Psoas muscle (tissue), 8 donors: Measurements from ENCODE around the gene MYRFL. TPM values are rescaled to one million over a fixed set of nuclear protein-coding genes. Genes with fewer than 3 reads are reported as not detected.

Experiments
- ATAC-seq, 4 donors: fragments of 200-7000 bp; cut with Tn5 transposase; one replicate each; pipeline ENCODE4 v1.9.1; 2020; ENCODE audit warnings: moderate library complexity in 3 of 4, mild to moderate bottlenecking in 2 of 4
- DNase-seq, 2 donors: peaks; one replicate each; pipeline ENCODE4 v3.0.0-alpha.2; 2020
- H3K27ac ChIP-seq: fragments of 200-600 bp; one replicate; pipeline ENCODE4 v1.8.0; 2022
- H3K27me3 ChIP-seq, 3 donors: fragments of 200-600 bp in 1 of 3; one replicate each; pipeline versions ENCODE4 v1.6.1 to v1.8.0; 2013 to 2022; ENCODE audit warnings: low read length in 2 of 3, mild to moderate bottlenecking in 2 of 3, moderate library complexity in 1 of 3; ENCODE audit not compliant: insufficient read depth in 3 of 3
- H3K36me3 ChIP-seq, 2 donors: fragments of 200-600 bp in 1 of 2; one replicate each; pipeline versions ENCODE4 v1.6.1 to v1.8.0; 2013 to 2022; ENCODE audit warnings: low read depth in 1 of 2, mild to moderate bottlenecking in 1 of 2, moderate library complexity in 1 of 2; ENCODE audit not compliant: insufficient read depth in 1 of 2
- H3K4me1 ChIP-seq: fragments of 200-600 bp; one replicate; pipeline ENCODE4 v1.8.0; 2022
- H3K4me3 ChIP-seq: fragments of 200-600 bp; one replicate; pipeline ENCODE4 v1.8.0; 2022; ENCODE audit warnings: mild to moderate bottlenecking
- H3K9me3 ChIP-seq: fragments of 200-600 bp; one replicate; pipeline ENCODE4 v1.8.0; 2022
- WGBS, 3 donors: extraction: QIAGEN DNeasy Blood & Tissue Kit; methylation state at CpG; one replicate each; pipeline versions ENCODE4 v1.1.6 to v1.1.7; 2013; 5-methylcytosine and 5-hydroxymethylcytosine counted together
- intact Hi-C, 2 donors: fragments of 100-400 bp; cut with DNase I; formaldehyde crosslinking; loops; one replicate each; pipeline versions ENCODE4 v1.11.0 to v1.14.2; 2022
- polyA plus RNA-seq, 3 donors: library from polyadenylated mRNA; stranded (reverse); fragments of 200-250 nt; gene quantifications; one replicate each; pipeline ENCODE4 v1.2.3, GENCODE V29; 2013
- total RNA-seq, 4 donors: library from RNA; stranded (reverse); fragmentation: NEBNext Ultra II Directional in 2 of 4; extraction: Animal tissue kit (Norgen Biotek cat#: 25700) in 2 of 4; gene quantifications; one replicate each; pipeline versions ENCODE4 v1.2.1 to v1.2.4, GENCODE V29; 2021 to 2023
- TF ChIP-seq, protein P1 (sequence below): fragments of 200-600 bp; IDR thresholded peaks from one replicate; pipeline ENCODE4 v1.8.0; 2022; ENCODE audit warnings: antibody characterized with exemption
- donor health status: healthy with polysubstance abuse.
- donor health status: DM: no; HTN: no; CAD: no; lungs with moderate emphysema.
- donor health status: Bipolar disorder and iron deficiency.
- donor health status: healthy.
- donor health status: DM: yes; HTN: yes; CAD: no.
- donor health status: DM: no; HTN: no; CAD: no.
- donor health status: DM: no; HTN: no; CAD: no.
- donor health status: DM: yes; HTN: yes; CAD: no.

Gene MYRFL
- total and polyA plus RNA-seq, 7 donors = 0.06 to 0.18 (median 0.10) TPM; not detected in 3

DNA sequence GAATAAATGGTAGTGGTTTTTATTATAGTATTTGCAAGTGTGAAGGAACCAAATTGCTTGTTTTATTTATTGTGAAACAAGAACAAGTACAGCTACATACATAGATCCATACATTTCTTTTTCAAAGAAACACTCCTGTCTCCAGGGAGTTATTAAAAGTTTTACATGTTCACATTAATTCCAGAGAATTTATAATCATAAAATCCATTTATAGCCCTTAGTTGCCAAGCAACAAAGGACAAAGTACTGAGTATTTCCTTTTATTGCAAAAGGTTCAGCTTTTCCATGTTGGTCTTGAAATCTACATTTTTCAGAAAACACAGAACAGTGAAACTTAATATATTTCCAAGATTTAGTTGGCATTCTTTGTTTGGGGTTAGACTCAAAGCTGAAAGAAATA lies 9.5 kb downstream of the MYRFL start:
- Histone ChIP-seq H3K36me3 (no peaks in the 10 kb centered on the region), H3K27me3 (no peaks in the 10 kb centered on the region), H3K4me1 (no peaks in the 10 kb centered on the region), H3K9me3 (no peaks in the 10 kb centered on the region), H3K27ac (no peak overlapping the region), H3K4me3 (no peak overlapping the region)
- TF ChIP-seq, protein P1, sequence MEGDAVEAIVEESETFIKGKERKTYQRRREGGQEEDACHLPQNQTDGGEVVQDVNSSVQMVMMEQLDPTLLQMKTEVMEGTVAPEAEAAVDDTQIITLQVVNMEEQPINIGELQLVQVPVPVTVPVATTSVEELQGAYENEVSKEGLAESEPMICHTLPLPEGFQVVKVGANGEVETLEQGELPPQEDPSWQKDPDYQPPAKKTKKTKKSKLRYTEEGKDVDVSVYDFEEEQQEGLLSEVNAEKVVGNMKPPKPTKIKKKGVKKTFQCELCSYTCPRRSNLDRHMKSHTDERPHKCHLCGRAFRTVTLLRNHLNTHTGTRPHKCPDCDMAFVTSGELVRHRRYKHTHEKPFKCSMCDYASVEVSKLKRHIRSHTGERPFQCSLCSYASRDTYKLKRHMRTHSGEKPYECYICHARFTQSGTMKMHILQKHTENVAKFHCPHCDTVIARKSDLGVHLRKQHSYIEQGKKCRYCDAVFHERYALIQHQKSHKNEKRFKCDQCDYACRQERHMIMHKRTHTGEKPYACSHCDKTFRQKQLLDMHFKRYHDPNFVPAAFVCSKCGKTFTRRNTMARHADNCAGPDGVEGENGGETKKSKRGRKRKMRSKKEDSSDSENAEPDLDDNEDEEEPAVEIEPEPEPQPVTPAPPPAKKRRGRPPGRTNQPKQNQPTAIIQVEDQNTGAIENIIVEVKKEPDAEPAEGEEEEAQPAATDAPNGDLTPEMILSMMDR = no peak
- ATAC-seq (no peak), DNase-seq (no peak)
- intact Hi-C loops = no loop called here

DNA sequence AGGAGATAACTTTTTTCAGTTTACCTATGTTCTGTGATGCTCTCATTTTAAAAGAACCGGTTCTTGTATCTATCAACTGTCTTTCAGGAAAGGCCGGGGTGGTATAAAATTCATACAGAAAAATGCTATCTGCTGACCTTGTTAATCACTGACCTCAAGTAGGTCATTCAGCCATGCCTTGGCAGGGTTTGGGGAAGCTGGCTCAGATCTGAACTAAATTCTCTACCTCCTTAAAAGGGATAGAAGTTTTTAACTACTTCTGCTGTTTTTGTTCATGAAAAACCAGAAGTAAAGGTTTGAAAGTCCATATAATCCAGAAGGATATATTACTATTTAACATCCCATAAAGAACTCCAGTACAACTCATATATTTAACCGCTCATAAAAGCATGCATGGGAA lies 10.1 kb downstream of the MYRFL start:
- TF ChIP-seq, protein P1 = no peak
- intact Hi-C loops = no loop called here
- Histone ChIP-seq H3K36me3 (no peaks in the 10 kb centered on the region), H3K27ac (no peak overlapping the region), H3K4me3 (no peak overlapping the region), H3K27me3 (no peaks in the 10 kb centered on the region), H3K9me3 (no peaks in the 10 kb centered on the region), H3K4me1 (no peaks in the 10 kb centered on the region)
- ATAC-seq (no peak), DNase-seq (no peak)
- WGBS, 3 donors = 74 to 76% (median 75%) methylated on average over 3 of the region's 3 CpGs

DNA sequence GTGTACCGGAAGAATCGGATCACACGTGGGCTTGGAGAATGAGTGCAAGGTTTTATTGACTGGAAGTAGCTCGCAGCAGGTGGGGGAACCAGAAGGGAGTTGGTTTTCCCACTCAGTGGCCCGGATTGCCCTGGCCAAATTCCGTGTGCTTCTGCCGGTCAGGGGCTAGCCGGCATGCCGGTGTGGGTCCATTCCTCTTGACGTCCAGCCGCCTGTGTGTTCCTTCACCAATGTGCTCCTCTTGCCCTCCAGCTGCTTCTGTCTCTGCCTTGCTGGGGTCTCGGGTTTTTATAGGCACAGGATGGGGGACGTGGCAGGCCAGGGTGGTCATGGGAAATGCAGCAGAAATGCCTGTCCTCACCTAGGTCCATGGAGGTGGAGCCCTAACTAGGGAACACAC lies 11.0 kb downstream of the MYRFL start:
- intact Hi-C loops = no loop called here
- Histone ChIP-seq H3K36me3 (no peaks in the 10 kb centered on the region), H3K27ac (no peak overlapping the region), H3K27me3 (no peaks in the 10 kb centered on the region), H3K9me3 (no peaks in the 10 kb centered on the region), H3K4me3 (no peak overlapping the region), H3K4me1 (no peaks in the 10 kb centered on the region)
- TF ChIP-seq, protein P1 = no peak
- ATAC-seq (no peak), DNase-seq (no peak)
- WGBS, 3 donors = 90 to 93% (median 93%) methylated on average over 13 of the region's 13 CpGs

DNA sequence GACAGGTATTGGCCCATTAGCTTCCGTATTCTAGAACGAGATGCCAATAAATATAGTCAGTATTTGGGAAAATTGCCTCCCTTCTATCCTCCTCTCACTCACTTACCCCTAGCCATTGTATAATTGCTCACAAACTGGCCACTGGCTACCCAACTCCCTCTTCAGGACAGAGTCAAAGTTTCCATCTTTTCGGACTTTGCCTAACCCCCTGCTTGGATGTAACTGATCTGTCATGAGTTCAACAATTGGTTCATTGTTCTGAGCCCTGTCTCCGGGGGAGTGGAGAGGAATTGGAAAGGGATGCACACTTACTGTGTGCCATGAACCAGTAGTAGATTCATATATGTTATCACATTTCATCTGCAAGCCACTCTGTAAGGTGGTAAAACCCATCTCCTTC lies 12.2 kb downstream of the MYRFL start:
- TF ChIP-seq, protein P1 = no peak
- H3K9me3 ChIP-seq = no peaks in the 10 kb centered on the region
- WGBS, 3 donors = 69 to 71% (median 69%) methylated on average over 4 of the region's 4 CpGs
- intact Hi-C loops = no loop called here
- H3K4me3 ChIP-seq = no peak overlapping the region
- no peaks in the 10 kb centered on the region for H3K36me3 ChIP-seq
- no peaks in the 10 kb centered on the region for H3K4me1 ChIP-seq
- H3K27me3 ChIP-seq = peaks cover 0 to 3% (median 0%) of the 10 kb centered on the region in 3 donors
- no peak overlapping the region for H3K27ac ChIP-seq
- DNase-seq = no peak
- ATAC-seq = no peak

DNA sequence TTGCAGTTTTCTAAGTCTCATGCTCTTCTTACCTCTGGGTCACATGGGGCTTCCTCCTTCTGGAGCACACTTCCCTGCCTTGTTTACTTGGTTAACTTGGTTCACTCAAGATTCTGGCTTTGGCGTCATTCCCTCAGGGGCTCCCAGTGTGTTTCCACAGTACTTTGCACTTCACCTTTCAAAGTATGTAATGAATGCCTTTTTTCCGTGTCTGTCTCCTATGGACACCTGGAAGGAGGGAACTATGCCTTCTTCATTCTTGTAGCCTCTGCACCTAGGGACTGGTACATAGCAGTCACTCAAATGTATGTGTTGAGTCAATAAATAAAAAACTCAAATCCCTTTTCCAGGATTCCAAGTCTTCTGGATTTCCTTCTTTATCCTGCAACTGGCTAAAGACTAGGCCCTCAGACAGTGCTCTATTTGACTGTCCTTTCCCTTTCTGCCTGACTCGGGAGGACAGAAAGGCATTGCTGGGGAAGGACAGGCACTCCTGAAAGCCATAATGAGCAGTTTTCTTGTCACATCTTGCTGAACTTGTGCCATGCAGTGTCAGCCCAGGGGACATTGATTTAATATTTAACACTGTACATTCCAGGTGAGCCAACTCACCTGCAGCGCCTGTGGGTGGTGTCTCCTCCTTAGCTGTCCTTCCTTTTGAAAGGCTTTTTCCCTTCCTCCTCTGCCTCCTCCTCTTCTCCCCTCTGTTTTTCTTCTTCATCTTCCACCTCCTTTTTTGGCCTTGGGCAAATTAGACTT lies 12.8 kb downstream of the MYRFL start:
- H3K27me3 ChIP-seq = peaks cover 0 to 3% (median 0%) of the 10 kb centered on the region in 3 donors
- DNase-seq (no peak), ATAC-seq (no peak)
- intact Hi-C loops = no loop called here
- no peak overlapping the region for H3K4me3 ChIP-seq
- WGBS, 3 donors = 84 to 91% (median 86%) methylated on average over 4 of the region's 4 CpGs
- H3K36me3 ChIP-seq = no peaks in the 10 kb centered on the region
- no peaks in the 10 kb centered on the region for H3K9me3 ChIP-seq
- H3K4me1 ChIP-seq = no peaks in the 10 kb centered on the region
- TF ChIP-seq, protein P1 = no peak
- no peak overlapping the region for H3K27ac ChIP-seq
